HL-60/S4 (cell line): ENCODE measurements around the gene MANSC4.

ENCODE experiments used
- in situ Hi-C: fragments of 300-500 bp; cut with MboI; formaldehyde crosslinking; loops from 2 replicates; pipeline ENCODE4 v1.14.3; 2022; ENCODE audit warnings: low sequenced_read_pairs

Gene MANSC4

GRCh38 chr12:27801630-27802029 lies 21.6 kb upstream of the MANSC4 start:
- in situ Hi-C loops = no loop called here

- in situ Hi-C loops = no loop called here
Observed at GRCh38 chr12:27800819-27801218, 20.8 kb upstream of the MANSC4 start.

- in situ Hi-C loops = no loop called here
Observed at GRCh38 chr12:27797301-27798025, 17.4 kb upstream of the MANSC4 start.

GRCh38 chr12:27796128-27796527 lies 16.1 kb upstream of the MANSC4 start:
- in situ Hi-C loops = no loop called here

GRCh38 chr12:27794818-27795584 lies 15.0 kb upstream of the MANSC4 start:
- in situ Hi-C loops = no loop called here

GRCh38 chr12:27790179-27790578 lies 10.1 kb upstream of the MANSC4 start:
- in situ Hi-C loops = no loop called here

- in situ Hi-C loops = no loop called here
Observed at GRCh38 chr12:27787559-27787958, 7.5 kb upstream of the MANSC4 start.

GRCh38 chr12:27785882-27786570 lies 6.0 kb upstream of the MANSC4 start:
- in situ Hi-C loops = no loop called here

GRCh38 chr12:27782481-27782880 lies 2.4 kb upstream of the MANSC4 start:
- in situ Hi-C loops = no loop called here

- in situ Hi-C loops = no loop called here
Observed at GRCh38 chr12:27781680-27782079, 1.6 kb upstream of the MANSC4 start.

- in situ Hi-C loops = no loop called here
Observed at GRCh38 chr12:27780612-27781408, 774 bp upstream of the MANSC4 start.

- in situ Hi-C loops = no loop called here
Observed at GRCh38 chr12:27779416-27779919, 568 bp downstream of the MANSC4 start.

GRCh38 chr12:27778206-27778605 lies 1.8 kb downstream of the MANSC4 start:
- in situ Hi-C loops = no loop called here

- in situ Hi-C loops = no loop called here
Observed at GRCh38 chr12:27777141-27777540, 2.9 kb downstream of the MANSC4 start.

GRCh38 chr12:27772328-27773049 lies 7.5 kb downstream of the MANSC4 start:
- in situ Hi-C loops = no loop called here

- in situ Hi-C loops = no loop called here
Observed at GRCh38 chr12:27771481-27772327, 8.3 kb downstream of the MANSC4 start.

GRCh38 chr12:27769142-27769673 lies 10.8 kb downstream of the MANSC4 start:
- in situ Hi-C loops = no loop called here

- in situ Hi-C loops = no loop called here
Observed at GRCh38 chr12:27766587-27766986, 13.4 kb downstream of the MANSC4 start.

GRCh38 chr12:27762757-27763156 lies 17.3 kb downstream of the MANSC4 start:
- in situ Hi-C loops = no loop called here
